ENCODE measurements around the gene PGS1.

PGS1 gene

DNA sequence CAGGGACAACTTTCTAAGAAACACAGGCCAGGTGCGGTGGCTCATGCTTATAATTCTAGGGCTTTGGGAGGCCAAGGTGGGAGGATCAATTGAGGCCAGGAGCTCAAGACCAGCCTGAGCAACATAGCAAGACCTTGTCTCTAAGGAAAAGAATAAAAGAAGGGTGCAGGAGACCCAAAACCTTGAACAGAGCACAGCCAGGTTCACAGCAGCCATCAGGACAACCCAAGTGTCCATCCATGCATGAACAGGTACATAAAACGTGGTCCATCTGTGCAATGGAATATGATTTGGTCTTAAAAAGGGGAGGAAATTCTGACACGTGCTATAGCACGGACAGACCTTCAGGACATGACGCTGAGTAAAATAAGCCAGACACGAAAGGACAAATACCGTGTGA, 91.0 kb downstream of the PGS1 start:
- no peak for DNase-seq (ENCODE audit: low read depth in 3 of 3, low spot score in 1 of 3)

DNA sequence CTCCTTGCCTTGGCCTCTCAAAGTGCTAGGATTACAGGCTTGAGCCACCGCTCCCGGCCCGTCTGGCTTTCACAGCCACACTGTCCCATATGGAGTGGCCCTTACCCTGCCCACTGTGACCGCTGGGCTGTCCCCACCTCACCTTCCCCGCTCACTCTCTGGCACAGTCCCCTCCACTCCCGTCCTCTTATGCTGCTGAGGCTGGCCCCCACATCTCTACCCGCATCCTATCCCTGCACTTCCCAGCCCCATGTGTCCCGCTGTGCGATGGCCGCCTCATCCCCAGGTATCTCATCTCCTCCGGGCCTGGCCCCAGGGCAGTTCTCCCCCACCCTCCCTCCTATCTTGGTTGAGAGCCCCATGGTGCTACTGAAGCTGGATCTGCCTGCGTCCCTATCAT, 93.2 kb downstream of the PGS1 start:
- no peak for DNase-seq (ENCODE audit: low read depth in 3 of 3, low spot score in 1 of 3)

DNA sequence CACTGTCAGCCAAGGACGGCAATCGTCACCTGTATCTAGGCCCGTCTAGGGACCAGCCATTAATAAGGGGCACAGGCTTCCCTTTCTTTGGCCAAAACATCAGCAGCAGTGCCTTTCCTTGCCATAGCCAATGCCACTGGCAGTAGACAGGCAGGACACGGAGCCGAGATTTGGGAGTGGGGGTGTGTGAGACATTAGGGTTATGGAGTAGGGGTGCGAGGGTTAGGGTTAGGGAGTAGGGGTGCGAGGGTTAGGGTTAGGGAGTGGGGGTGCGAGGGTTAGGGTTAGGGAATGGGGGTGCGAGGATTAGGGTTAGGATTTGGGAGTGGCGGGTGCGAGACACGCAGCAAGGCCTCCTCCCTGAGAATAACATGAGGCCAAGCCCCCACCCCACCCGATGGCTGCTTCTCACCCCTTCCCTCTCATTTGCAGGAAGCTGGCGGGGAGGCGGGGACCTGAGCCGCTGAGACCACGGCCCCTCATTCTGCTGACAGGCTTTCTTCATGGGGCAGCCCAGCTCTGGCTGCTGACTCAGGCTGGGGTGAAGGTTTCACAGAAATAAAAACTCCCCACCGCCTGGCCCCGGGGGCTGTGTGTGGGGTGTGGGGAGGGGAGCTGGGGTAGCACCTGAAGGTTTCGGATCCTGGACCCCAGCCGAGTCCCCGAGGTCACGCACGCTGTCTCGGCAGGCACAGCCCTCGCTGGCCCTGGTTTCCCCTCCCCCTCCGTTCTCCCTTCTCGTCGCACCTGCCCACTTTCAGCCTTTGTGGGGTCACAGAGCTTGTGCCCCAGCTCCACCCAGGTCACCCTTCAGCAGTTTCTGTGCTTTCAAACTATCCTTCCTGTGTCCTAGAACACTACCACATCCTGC, 93.8 kb downstream of the PGS1 start:
- DNase-seq (ENCODE audit: low read depth in 3 of 3, low spot score in 1 of 3): no peak

DNA sequence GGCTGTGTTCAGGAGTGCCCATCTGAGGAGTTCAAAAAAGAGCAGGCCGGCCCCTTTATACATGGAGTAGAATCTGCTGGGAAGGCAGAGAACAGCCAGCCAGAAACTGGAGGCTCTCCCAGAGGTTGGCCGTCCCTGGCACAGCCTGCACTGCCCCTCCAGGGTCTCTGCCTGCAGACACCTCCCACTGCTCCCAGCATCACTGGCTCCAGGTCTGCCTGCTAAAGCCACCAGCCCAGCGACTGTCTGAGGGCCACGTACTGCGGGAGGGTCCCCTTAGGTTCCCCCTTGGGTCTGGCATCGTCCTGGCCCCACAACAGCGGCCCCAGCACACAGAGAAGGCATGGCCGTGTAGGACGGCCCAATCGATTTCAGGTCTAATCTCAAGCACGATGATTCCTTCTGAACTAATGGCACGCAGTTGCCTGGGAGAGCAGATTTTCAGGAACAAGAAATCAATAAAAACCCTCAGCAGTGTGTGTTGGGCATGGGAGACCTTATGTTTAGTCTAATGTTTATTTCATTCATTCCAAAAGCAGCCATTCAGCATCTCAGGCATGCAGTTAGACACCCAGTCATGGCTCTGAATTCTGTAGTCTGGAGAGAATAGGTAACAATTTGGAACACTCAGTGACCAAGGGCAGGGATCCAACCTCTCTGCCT, 95.6 kb downstream of the PGS1 start:
- no peak for DNase-seq (ENCODE audit: low read depth in 3 of 3, low spot score in 1 of 3)
